ENCODE data around the gene FOXL3. TPM values are rescaled to one million over a fixed set of nuclear protein-coding genes. Genes with fewer than 3 reads are reported as not detected.

The FOXL3 gene
- total RNA-seq, 3 donors from 2014 or later (not counting 1 experiment from before 2014, with no cell fraction given), result not detected

- Mint-ChIP-seq H3K4me1 (no peaks in the 10 kb centered on the region), H3K27me3 (ENCODE audit: low read depth in 2 of 2) (peaks cover 25 to 84% of the 10 kb centered on the region in 2 donors), H3K36me3 (no peaks in the 10 kb centered on the region), H3K27ac (no peak overlapping the region), H3K9me3 (no peaks in the 10 kb centered on the region), H3K4me3 (no peak overlapping the region)
- H3K4me1 ChIP-seq (ENCODE audit: control insufficient read depth, insufficient read depth, low read length), result no peaks in the 10 kb centered on the region
- no peak overlapping the region for H3K4me3 ChIP-seq (ENCODE audit: low read length)
- no peaks in the 10 kb centered on the region for H3K36me3 ChIP-seq (ENCODE audit: control insufficient read depth, insufficient read depth, low read length)
- no peak for ATAC-seq
- intact Hi-C loops (cut with micrococcal nuclease), result no loop called here
- H3K9me3 ChIP-seq (ENCODE audit: control insufficient read depth, insufficient read depth, low read length), result no peaks in the 10 kb centered on the region
- peaks cover 2% of the 10 kb centered on the region for H3K27me3 ChIP-seq (ENCODE audit: control insufficient read depth, insufficient read depth, low read length)
- H3K27ac ChIP-seq (ENCODE audit: low read length), result no peak overlapping the region
- TF ChIP-seq, protein P1, sequence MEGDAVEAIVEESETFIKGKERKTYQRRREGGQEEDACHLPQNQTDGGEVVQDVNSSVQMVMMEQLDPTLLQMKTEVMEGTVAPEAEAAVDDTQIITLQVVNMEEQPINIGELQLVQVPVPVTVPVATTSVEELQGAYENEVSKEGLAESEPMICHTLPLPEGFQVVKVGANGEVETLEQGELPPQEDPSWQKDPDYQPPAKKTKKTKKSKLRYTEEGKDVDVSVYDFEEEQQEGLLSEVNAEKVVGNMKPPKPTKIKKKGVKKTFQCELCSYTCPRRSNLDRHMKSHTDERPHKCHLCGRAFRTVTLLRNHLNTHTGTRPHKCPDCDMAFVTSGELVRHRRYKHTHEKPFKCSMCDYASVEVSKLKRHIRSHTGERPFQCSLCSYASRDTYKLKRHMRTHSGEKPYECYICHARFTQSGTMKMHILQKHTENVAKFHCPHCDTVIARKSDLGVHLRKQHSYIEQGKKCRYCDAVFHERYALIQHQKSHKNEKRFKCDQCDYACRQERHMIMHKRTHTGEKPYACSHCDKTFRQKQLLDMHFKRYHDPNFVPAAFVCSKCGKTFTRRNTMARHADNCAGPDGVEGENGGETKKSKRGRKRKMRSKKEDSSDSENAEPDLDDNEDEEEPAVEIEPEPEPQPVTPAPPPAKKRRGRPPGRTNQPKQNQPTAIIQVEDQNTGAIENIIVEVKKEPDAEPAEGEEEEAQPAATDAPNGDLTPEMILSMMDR (IDR thresholded peaks at IDR 0.05), result no peak
- DNase-seq, result no peak
- WGBS (ENCODE audit: insufficient coverage), result 81% methylated on average over 16 of the region's 16 CpGs
Measured at GRCh38 chr7:315516-316265, 25.7 kb downstream of the FOXL3 start.

DNA sequence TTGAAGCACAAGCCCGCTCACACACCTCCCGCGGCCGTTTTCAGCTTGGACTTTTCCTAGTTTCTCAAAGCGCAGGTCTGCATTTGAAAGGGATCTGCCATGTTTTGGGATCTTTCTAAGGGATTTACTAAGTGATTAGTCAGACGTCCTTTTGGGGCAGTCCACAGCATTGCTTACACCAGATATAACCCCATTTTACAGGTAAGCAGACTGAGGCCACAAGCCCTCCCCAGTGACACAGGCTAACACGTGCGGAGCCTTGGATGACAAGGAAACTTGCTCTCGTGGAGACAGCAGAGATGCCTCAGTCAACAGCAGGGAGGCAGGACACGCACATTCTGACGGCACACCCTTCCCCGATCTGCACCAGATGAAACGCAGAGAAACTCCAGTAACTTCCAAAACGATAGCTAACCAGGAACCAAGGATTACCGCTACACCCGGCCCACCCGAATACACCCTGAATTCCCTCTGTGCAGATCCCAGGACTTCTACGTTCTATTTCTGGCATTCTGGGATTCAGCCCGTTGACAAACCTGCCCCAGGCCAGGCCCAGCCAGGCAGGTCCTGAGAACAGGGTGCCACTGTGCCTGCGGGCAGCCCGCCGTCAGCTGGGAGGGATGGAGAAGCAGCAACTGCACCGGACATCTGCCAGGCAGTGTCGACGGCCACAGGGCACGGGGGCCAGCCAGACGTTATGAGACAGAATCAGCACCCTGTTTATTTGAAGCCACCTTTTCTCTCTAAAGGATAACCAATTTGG lies 27.9 kb downstream of the FOXL3 start:
- DNase-seq (no peak), ATAC-seq (no peak)
- Mint-ChIP-seq H3K27ac (no peak overlapping the region), H3K36me3 (no peaks in the 10 kb centered on the region), H3K4me1 (no peaks in the 10 kb centered on the region), H3K9me3 (no peaks in the 10 kb centered on the region), H3K27me3 (ENCODE audit: low read depth in 2 of 2) (peaks cover 25 to 64% of the 10 kb centered on the region in 2 donors), H3K4me3 (no peak overlapping the region)
- H3K27me3 ChIP-seq (ENCODE audit: control insufficient read depth, insufficient read depth, low read length), result no peaks in the 10 kb centered on the region
- H3K9me3 ChIP-seq (ENCODE audit: control insufficient read depth, insufficient read depth, low read length), result no peaks in the 10 kb centered on the region
- no peaks in the 10 kb centered on the region for H3K36me3 ChIP-seq (ENCODE audit: control insufficient read depth, insufficient read depth, low read length)
- peaks cover 8% of the 10 kb centered on the region for H3K4me1 ChIP-seq (ENCODE audit: control insufficient read depth, insufficient read depth, low read length)
- no peak overlapping the region for H3K27ac ChIP-seq (ENCODE audit: low read length)
- H3K4me3 ChIP-seq (ENCODE audit: low read length), result no peak overlapping the region
- 86% methylated on average over 27 of the region's 27 CpGs for WGBS (ENCODE audit: insufficient coverage)
- intact Hi-C loops (cut with micrococcal nuclease), result no loop called here
- TF ChIP-seq, protein P1 (IDR thresholded peaks at IDR 0.05), result no peak

- Mint-ChIP-seq H3K27ac (no peak overlapping the region), H3K4me1 (no peaks in the 10 kb centered on the region), H3K4me3 (no peak overlapping the region), H3K27me3 (ENCODE audit: low read depth in 2 of 2) (peaks cover 25 to 58% of the 10 kb centered on the region in 2 donors), H3K9me3 (no peaks in the 10 kb centered on the region), H3K36me3 (no peaks in the 10 kb centered on the region)
- no peak for DNase-seq
- no peak for ATAC-seq
- WGBS (ENCODE audit: insufficient coverage), result 78% methylated on average over 9 of the region's 9 CpGs
- TF ChIP-seq, protein P1 (IDR thresholded peaks at IDR 0.05), result no peak
- Histone ChIP-seq H3K4me1 (ENCODE audit: control insufficient read depth, insufficient read depth, low read length) (peaks cover 8% of the 10 kb centered on the region), H3K36me3 (ENCODE audit: control insufficient read depth, insufficient read depth, low read length) (no peaks in the 10 kb centered on the region), H3K9me3 (ENCODE audit: control insufficient read depth, insufficient read depth, low read length) (no peaks in the 10 kb centered on the region), H3K27me3 (ENCODE audit: control insufficient read depth, insufficient read depth, low read length) (no peaks in the 10 kb centered on the region), H3K27ac (ENCODE audit: low read length) (no peak overlapping the region), H3K4me3 (ENCODE audit: low read length) (no peak overlapping the region)
- intact Hi-C loops (cut with micrococcal nuclease), result no loop called here
Measured at GRCh38 chr7:318476-318875, 28.5 kb downstream of the FOXL3 start.
